Stimulated activated CD8-positive, alpha-beta memory T cell treated with anti-CD3 and anti-CD28 coated beads, Interleukin-4, amount 100 ng/mL, for 4 hours (primary cell): ENCODE data around the gene MYO9A.

Source experiments
- DNase-seq, 2 donors: peaks; one replicate each; pipeline ENCODE4 v3.0.0-alpha.2; 2020; ENCODE audit warnings: low read depth in 2 of 2, low spot score in 1 of 2

Gene MYO9A

GRCh38 chr15:71962537-71962936 lies 155.4 kb downstream of the MYO9A start:
- no peak for DNase-seq

DNA sequence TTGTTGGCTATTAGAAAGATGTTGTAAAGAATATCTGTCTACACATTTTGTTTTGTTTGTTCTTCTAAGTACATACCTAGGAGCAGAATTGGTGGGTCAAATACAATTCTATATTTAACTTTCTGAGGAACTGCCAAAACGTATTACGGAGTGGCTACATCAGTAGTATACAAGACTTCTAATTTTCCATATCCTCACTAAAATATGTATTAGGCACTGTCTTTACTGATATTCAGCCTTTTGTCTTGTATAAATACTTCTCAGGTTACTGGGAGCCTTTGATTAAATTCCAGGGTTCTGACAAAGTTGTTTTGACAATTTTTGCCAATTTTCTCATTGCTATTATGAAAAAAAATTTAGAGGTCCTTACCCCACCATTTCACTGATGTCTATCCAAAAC lies 160.9 kb downstream of the MYO9A start:
- DNase-seq, result no peak

- DNase-seq, result no peak
These were observed 166.8 kb downstream of the MYO9A start for GRCh38 chr15:71951134-71951533.

GRCh38 chr15:71945012-71945411 lies 172.9 kb downstream of the MYO9A start:
- DNase-seq, result no peak

DNA sequence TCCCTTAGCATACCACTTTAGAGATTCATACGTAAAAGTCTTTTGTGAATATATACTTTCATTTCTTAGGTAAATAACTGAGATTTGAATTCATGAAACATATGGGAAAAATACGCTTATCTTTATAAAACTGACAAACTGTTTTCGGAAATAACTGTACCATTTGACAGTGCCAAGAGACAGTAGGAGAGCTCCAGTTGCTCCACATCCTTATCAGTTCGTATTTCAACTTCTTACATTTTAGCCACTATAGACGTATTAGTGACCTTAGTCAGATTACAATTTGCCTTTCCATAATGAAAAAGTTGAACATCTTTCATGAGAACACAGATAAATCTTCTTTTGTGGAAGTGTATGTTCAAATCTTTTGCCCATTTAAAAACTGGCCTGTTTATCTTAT lies 174.1 kb downstream of the MYO9A start:
- no peak for DNase-seq

DNA sequence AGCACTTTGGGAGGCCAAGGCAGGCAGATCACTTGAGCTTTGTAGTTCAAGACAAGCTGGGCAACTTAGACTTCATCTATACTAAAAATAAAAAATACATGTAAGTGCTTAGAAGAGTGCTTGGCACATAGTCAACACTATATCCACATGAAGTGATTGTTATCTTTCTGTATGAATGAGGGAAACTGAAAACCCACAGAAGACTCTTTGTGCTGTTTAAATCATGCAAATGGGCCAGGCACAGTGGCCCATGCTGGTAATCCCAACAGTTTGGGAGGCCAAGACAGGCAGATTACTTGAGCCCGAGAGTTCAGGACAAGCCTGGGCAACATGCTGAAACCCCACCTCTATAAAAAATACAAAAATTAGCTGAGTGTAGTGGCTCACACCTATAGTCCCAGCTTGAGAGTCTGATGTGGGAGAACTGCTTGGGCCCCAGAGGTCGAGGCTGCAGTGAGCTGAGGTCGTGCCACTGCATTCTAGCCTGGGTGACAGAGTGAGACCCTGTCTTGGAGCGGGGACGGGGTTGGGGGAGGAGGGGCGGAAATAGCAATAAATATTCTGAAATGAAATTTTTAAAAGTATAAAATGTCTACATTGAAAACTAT lies 177.9 kb downstream of the MYO9A start:
- no peak for DNase-seq

- no peak for DNase-seq
These were observed 180.2 kb downstream of the MYO9A start for GRCh38 chr15:71937650-71938311.

DNA sequence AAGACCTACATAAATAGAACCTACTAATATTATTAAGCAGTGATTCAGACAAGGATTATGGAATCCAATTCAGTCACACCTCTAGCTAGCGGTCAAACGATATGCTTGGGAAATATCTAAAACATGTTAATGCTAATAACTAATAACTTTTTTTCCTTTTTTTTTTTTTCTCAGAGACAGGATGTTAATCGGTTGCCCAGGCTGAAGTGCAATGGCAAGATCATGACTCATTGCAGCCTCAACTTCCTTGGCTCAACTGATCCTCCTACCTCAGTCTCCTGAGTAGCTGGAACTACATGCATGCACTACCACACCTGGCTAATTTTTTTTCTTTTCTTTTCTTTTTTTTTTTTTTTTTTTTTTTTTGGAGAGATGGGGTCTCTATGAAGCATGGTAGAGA lies 183.5 kb downstream of the MYO9A start:
- DNase-seq, result no peak

DNA sequence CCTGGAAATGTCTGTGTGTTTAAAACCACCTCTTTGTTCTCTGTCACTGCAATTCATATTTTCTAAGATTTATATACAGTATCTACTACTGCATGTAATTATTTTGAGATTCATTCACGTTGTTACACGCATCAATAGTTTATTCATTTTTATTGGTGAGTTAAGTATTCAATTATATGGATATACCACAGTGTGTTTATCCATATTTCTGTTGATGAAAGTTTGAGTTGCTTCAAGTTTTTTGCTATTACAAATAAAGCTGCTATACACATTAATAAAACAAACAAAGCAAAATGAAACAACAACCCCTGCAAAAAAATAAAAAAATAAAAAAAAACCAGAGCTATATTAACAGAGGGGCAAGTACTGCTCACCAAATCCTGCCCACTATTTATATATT lies 185.3 kb downstream of the MYO9A start:
- no peak for DNase-seq

GRCh38 chr15:71931261-71931660 lies 186.7 kb downstream of the MYO9A start:
- DNase-seq, result no peak

DNA sequence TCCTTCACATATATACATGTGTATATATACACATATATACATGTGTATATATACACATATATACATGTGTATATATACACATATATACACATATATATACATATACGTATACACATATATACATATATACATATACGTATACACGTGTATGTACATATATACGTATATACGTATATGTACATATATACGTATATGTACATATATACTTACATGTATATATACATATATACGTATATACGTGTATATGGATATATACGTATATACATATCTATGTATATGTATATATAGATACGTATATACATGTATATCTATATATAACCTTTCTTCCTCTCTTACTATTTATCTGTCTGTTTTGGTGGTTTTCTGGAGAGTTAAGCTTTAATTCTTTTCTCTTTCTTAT lies 192.8 kb downstream of the MYO9A start:
- no peak for DNase-seq

DNA sequence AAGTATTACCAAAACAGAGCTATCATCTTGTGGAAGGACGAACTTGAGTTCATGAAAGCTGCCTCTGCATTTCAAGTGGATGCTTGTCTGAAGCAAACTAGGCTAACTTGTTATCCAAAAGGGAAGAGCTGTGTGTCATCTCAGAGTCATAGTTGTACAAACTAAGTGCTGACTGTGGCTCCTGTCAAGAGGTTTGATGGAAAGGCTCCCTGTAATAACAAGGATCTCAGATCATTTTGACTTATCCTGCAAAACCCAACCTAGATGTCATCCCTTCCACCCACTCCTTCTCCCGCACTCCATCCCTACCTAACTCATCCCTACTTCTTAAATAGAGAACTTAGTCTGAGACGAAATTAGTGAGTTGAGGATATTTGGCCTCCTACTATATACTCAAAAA lies 196.8 kb downstream of the MYO9A start:
- DNase-seq, result no peak

GRCh38 chr15:71920573-71920972 lies 197.4 kb downstream of the MYO9A start:
- no peak for DNase-seq

DNA sequence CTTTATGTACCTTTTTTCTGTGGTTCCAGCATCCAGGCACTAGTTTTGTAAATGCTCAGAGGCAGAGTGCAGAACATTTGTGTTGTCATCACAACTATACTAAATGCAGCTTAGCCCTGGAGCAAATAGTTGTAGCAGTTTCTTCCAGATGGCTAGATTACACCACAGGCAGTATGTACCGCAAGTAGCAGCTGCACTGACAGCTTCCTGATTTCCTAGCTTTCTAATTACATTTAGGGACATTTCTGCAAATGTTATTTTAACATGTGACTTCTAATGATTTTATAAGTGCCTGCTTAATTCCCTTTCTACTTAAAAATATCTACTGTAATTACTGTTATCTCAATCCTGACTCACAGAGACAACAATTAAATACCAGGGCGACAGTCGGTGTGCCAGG lies 201.1 kb downstream of the MYO9A start:
- no peak for DNase-seq

- no peak for DNase-seq
These were observed 203.9 kb downstream of the MYO9A start for GRCh38 chr15:71914092-71914491.

DNA sequence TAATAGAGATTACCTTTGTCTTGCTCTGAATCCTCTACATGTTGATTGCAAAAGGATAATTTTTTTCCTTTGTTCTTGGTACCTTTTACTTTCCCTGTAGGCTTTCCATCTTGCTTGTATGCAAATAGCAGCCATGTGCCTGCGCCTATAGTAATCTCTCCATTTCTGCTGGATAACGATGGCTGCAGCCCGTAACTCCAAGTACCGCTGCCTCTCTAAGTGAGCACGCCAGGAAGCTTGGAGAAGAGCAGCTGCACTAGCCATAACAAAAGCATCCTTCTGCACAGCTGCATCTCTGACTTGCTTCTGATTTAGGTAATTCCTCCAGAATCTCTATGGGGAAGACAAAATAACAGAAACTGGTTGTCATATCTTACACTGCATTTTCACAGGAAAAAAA lies 218.3 kb downstream of the MYO9A start:
- no peak for DNase-seq

DNA sequence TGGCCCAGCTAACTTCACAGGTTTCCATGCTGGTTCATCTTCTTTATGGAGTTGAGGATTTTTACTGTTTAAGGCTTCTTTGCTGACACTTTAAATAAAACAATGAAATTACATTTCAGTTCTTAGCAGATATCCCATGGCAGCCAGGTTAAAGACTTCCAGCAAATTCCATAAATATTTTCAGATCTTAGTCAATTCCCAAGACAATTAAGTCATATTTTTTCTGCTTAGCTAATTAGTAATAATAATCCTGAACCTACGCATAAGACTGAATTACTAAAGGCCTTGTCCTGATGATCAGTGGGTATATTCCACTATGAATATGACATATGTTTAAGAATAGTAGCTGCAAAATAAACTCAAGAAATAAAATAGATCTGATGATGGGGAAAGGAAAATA lies 224.3 kb downstream of the MYO9A start:
- no peak for DNase-seq

DNA sequence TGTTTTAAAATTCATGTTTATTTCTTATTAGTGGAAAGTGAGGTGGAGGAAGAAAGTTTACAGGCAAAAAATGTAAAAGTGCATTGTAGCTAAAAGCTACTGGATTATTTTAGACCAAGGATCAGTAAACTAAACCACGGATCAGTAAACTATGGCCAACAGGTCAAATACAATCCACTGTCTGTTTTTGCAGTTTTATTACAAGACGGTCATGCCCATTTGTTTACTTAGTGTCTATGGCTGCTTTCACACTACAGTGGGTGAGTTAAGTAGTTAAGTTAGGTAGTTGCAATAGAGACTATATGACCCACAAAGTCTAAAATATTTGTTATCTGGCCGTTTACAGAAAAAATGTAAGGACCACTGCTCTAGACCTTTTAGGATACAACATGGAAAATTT lies 225.6 kb downstream of the MYO9A start:
- DNase-seq, result no peak

DNA sequence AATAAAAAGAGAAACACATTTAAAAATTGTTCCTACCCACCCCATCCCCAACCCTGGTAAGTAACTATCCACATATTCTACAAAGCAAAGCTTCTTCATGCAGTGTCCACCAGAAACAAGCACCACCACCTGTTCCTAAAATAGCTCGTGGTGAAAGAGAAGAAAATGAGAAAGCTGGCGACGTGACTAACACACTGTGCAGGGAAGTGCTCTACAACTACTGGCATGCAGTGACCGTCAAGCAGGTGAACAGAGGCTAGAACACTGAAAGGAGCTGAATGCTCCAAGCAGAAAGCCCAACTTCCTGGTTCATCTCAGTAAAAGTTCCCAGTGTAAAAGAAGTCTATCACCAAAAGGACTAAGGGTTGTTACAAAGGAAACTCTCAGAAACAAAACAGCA lies 226.9 kb downstream of the MYO9A start:
- DNase-seq, result no peak

- DNase-seq, result no peak
These were observed 228.0 kb downstream of the MYO9A start for GRCh38 chr15:71889947-71890346.

DNA sequence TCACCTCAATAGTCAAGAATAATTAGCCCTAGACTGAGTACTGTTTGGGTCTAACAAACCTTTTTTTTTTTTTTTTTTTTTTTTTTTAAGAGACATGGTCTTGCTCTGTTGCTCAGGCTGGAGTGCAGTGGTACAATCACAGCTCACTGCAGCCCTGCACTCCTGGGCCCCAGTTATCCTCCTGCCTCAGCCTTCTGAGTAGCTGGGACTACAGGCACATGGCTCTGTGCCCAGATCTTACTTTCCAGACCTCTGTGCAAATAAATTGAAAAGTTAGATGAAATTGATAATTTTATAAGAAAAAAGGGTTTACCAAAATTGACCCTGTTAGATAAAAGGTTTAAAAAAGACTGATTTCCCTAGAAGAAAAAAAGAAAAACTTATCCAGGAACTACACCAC lies 228.6 kb downstream of the MYO9A start:
- DNase-seq, result no peak

- no peak for DNase-seq
These were observed 229.2 kb downstream of the MYO9A start for GRCh38 chr15:71888797-71889196.

- DNase-seq, result no peak
These were observed 232.6 kb downstream of the MYO9A start for GRCh38 chr15:71885390-71885789.
